Choroid plexus epithelial cell (primary cell): Measurements from ENCODE around the gene ST8SIA6.
"Not testable (repeated sequence)": the region's sequence is repeated elsewhere in the genome, so short reads cannot be mapped to it uniquely, and the experiment has no call there.

Experiments used
- DNase-seq: peaks from one replicate; pipeline ENCODE4 v3.0.0-alpha.2; 2010; ENCODE audit warnings: low read depth
- H3K4me3 ChIP-seq: 2 replicates; pipeline ENCODE4 v1.5.1; 2011; ENCODE audit warnings: low read depth, mild to moderate bottlenecking, control low read depth, low read length, moderate library complexity
- CTCF ChIP-seq: conservative IDR thresholded peaks from 2 replicates; pipeline ENCODE4 v1.5.1; 2011; ENCODE audit warnings: low read depth, mild to moderate bottlenecking, control low read depth, inconsistent platforms, low read length, moderate library complexity

The ST8SIA6 gene

GRCh38 chr10:17450024-17450423 is 4.4 kb downstream of the ST8SIA6 start:
- DNase-seq, result no peak
- no peak overlapping the region for H3K4me3 ChIP-seq
- no peak for TF ChIP-seq CTCF

- DNase-seq, result no peak
- no peak for TF ChIP-seq CTCF
- H3K4me3 ChIP-seq, result no peak overlapping the region
Observed at GRCh38 chr10:17445400-17445998, 8.9 kb downstream of the ST8SIA6 start.

GRCh38 chr10:17444388-17444714 is 10.0 kb downstream of the ST8SIA6 start:
- H3K4me3 ChIP-seq, result no peak overlapping the region
- TF ChIP-seq CTCF, result no peak
- DNase-seq, result no peak

- TF ChIP-seq CTCF, result no peak
- DNase-seq, result no peak
- no peak overlapping the region for H3K4me3 ChIP-seq
Observed at GRCh38 chr10:17443707-17444387, 10.5 kb downstream of the ST8SIA6 start.

- no peak overlapping the region for H3K4me3 ChIP-seq
- TF ChIP-seq CTCF, result no peak
- no peak for DNase-seq
Observed at GRCh38 chr10:17438583-17438982, 15.8 kb downstream of the ST8SIA6 start.

- H3K4me3 ChIP-seq, result not testable (repeated sequence)
Observed at GRCh38 chr10:17436578-17436977, 17.8 kb downstream of the ST8SIA6 start.

GRCh38 chr10:17435953-17436352 is 18.4 kb downstream of the ST8SIA6 start:
- no peak for TF ChIP-seq CTCF
- no peak for DNase-seq
- no peak overlapping the region for H3K4me3 ChIP-seq

More at GRCh38 chr10:17436578-17436977, 17.8 kb downstream of the ST8SIA6 start:
- DNase-seq, result not testable (repeated sequence)
